ENCODE measurements around the gene TCAF1.
"Not testable (repeated sequence)": the region's sequence is repeated elsewhere in the genome, so short reads cannot be mapped to it uniquely, and the experiment has no call there.

GRCh38 chr7:143810639-143811038 is 91.3 kb downstream of the TCAF1 start:
- TF ChIP-seq POLR2AphosphoS5, CTCF, POLR2A (IDR thresholded peaks at IDR 0.05): not testable (repeated sequence)

All from suprapubic skin (tissue), 4 donors.